PC-3 (cell line): ENCODE results near the gene SPP2. TPM values are rescaled to one million over a fixed set of nuclear protein-coding genes. Genes with fewer than 3 reads are reported as not detected.

Experiments used
- ATAC-seq: fragments of 200-7000 bp; cut with Tn5 transposase; 2 replicates; pipeline ENCODE4 v1.9.1; 2020; ENCODE audit warnings: mild to moderate bottlenecking, moderate library complexity
- BruUV-seq: library from RNA; stranded (reverse); fragments of 400-500 nt; replicated peaks from 2 replicates; lab custom pipeline; 2021; lab: Mats Ljungman, UMichigan
- CTCF ChIA-PET: fragments of 300-600 bp; sonication (Branson Sonifier 250); formaldehyde crosslinking; loops from one replicate; lab custom pipeline; 2022; ENCODE audit warnings: antibody characterized with exemption; lab: Charles Lee
- POLR2A ChIA-PET: fragments of 300-600 bp; sonication (Branson Sonifier 250); formaldehyde crosslinking; loops from one replicate; lab custom pipeline; 2022; ENCODE audit warnings: antibody characterized with exemption; ENCODE audit not compliant: unreplicated experiment; lab: Charles Lee
- DNase-seq: peaks from one replicate; pipeline ENCODE4 v3.0.0-alpha.2; 2015
- H2AFZ ChIP-seq: fragments of 300-600 bp; sonication (generic); 2 replicates; pipeline ENCODE4 v1.6.0; 2016; ENCODE audit warnings: antibody characterized with exemption, low read length
- H3F3A ChIP-seq: fragments of 300-600 bp; sonication (generic); one replicate; pipeline ENCODE4 v1.6.0; 2017; ENCODE audit warnings: antibody characterized with exemption, low read length, control low read depth, mild to moderate bottlenecking; ENCODE audit not compliant: unreplicated experiment
- H3K27ac ChIP-seq: fragments of 300-600 bp; sonication (generic); 2 replicates; pipeline ENCODE4 v1.5.1; 2016; ENCODE audit warnings: mild to moderate bottlenecking, low read length
- H3K27me3 ChIP-seq: fragments of 300-600 bp; sonication (generic); 2 replicates; pipeline ENCODE4 v1.6.1; 2016; ENCODE audit warnings: low read length, mixed read lengths
- H3K36me3 ChIP-seq: fragments of 300-600 bp; sonication (generic); 2 replicates; pipeline ENCODE4 v1.6.1; 2016; ENCODE audit warnings: low read depth, mixed run types, low read length, mixed read lengths
- H3K4me1 ChIP-seq: fragments of 300-600 bp; sonication (generic); 2 replicates; pipeline ENCODE4 v1.5.1; 2016; ENCODE audit warnings: low read length; ENCODE audit not compliant: insufficient read depth
- H3K4me2 ChIP-seq: fragments of 300-600 bp; sonication (generic); 2 replicates; pipeline ENCODE4 v1.6.0; 2016; ENCODE audit warnings: low read length
- H3K4me3 ChIP-seq: fragments of 300-600 bp; sonication (generic); 2 replicates; pipeline ENCODE4 v1.5.1; 2016; ENCODE audit warnings: mild to moderate bottlenecking, low read length, mixed read lengths
- H3K79me2 ChIP-seq: fragments of 300-600 bp; sonication (generic); 2 replicates; pipeline ENCODE4 v1.6.1; 2017; ENCODE audit warnings: low read length, mixed read lengths
- H3K9ac ChIP-seq: fragments of 300-600 bp; sonication (generic); 2 replicates; pipeline ENCODE4 v1.6.0; 2016; ENCODE audit warnings: mild to moderate bottlenecking, low read length
- H3K9me2 ChIP-seq: fragments of 300-600 bp; sonication (generic); replicated peaks from 2 replicates; pipeline ENCODE4 v1.6.1; 2016; ENCODE audit warnings: mixed run types, low read length, mixed read lengths
- H3K9me3 ChIP-seq: fragments of 300-600 bp; sonication (generic); 2 replicates; pipeline ENCODE4 v1.6.1; 2016; ENCODE audit warnings: low read length, mixed read lengths
- H4K20me1 ChIP-seq: fragments of 300-600 bp; sonication (generic); 2 replicates; pipeline ENCODE4 v1.6.1; 2016; ENCODE audit warnings: low read length, mixed read lengths
- EZH2 ChIP-seq: fragments of 300-600 bp; sonication (generic); IDR thresholded peaks from one replicate; pipeline ENCODE4 v1.6.1; 2017; ENCODE audit warnings: antibody characterized with exemption, mild to moderate bottlenecking, low read length; ENCODE audit not compliant: unreplicated experiment
- EZH2phosphoT487 ChIP-seq: fragments of 300-600 bp; sonication (generic); IDR thresholded peaks from 2 replicates; pipeline ENCODE4 v1.6.1; 2018; ENCODE audit warnings: mild to moderate bottlenecking, antibody characterized with exemption, low read length, borderline replicate concordance
- intact Hi-C: fragments of 100-400 bp; cut with micrococcal nuclease; formaldehyde crosslinking; loops from 2 replicates; pipeline ENCODE4 v1.9.0; 2023
- total RNA-seq: library from RNA; depleted of rRNA; stranded (reverse); fragments of >200 nt; gene quantifications from 2 replicates; pipeline ENCODE4 v1.2.3, GENCODE V29; 2014
- TF ChIP-seq, protein P1 (sequence below): fragments of 300-600 bp; sonication (generic); conservative IDR thresholded peaks from 2 replicates; pipeline ENCODE4 v1.5.1; 2017; ENCODE audit warnings: antibody characterized with exemption, low read depth, mild to moderate bottlenecking, low read length

SPP2 gene
- total RNA-seq, 1 experiment from 2014 or later = not detected

DNA sequence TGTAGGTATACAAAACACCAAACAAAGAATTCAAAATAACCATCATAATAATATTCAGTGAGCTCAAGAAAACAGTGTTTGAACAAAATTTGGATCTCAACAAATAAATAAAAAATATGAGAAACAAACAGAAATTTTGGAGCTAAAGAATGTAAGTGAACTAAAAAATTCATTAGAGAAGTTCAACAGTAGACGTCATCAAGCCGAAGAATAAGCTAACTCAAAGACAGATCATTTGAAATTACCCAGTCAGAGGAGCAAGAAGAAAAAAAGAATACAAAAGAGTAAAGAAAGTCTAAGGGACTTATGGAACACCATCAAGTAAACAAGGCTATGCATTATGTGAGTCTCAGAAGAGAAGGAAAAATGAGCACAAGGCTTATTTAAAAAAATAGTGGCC is 16.6 kb upstream of the SPP2 start:
- ChIA-PET POLR2A (no interaction called here), CTCF (no interaction called here)
- TF ChIP-seq EZH2phosphoT487 (no peak), EZH2 (no peak)
- TF ChIP-seq, protein P1, sequence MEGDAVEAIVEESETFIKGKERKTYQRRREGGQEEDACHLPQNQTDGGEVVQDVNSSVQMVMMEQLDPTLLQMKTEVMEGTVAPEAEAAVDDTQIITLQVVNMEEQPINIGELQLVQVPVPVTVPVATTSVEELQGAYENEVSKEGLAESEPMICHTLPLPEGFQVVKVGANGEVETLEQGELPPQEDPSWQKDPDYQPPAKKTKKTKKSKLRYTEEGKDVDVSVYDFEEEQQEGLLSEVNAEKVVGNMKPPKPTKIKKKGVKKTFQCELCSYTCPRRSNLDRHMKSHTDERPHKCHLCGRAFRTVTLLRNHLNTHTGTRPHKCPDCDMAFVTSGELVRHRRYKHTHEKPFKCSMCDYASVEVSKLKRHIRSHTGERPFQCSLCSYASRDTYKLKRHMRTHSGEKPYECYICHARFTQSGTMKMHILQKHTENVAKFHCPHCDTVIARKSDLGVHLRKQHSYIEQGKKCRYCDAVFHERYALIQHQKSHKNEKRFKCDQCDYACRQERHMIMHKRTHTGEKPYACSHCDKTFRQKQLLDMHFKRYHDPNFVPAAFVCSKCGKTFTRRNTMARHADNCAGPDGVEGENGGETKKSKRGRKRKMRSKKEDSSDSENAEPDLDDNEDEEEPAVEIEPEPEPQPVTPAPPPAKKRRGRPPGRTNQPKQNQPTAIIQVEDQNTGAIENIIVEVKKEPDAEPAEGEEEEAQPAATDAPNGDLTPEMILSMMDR = no peak
- ATAC-seq = no peak
- Histone ChIP-seq H4K20me1 (no peaks in the 10 kb centered on the region), H3K9me2 (no peaks in the 10 kb centered on the region), H3K4me2 (no peak overlapping the region), H3F3A (no peaks in the 10 kb centered on the region), H3K4me1 (peaks cover 28% of the 10 kb centered on the region), H3K9me3 (no peaks in the 10 kb centered on the region; the same call in 1 of the 2 replicates), H3K9ac (no peak overlapping the region), H3K4me3 (no peak overlapping the region), H3K36me3 (no peaks in the 10 kb centered on the region), H3K79me2 (no peaks in the 10 kb centered on the region), H3K27me3 (no peaks in the 10 kb centered on the region), H2AFZ (no peak overlapping the region), H3K27ac (no peak overlapping the region)
- intact Hi-C loops = loop anchor here (5.0 kb wide), 1 partner anchor 78 kb away; no protein-coding TSS in a partner anchor
- no peak for DNase-seq
- BruUV-seq = no TSS peak

DNA sequence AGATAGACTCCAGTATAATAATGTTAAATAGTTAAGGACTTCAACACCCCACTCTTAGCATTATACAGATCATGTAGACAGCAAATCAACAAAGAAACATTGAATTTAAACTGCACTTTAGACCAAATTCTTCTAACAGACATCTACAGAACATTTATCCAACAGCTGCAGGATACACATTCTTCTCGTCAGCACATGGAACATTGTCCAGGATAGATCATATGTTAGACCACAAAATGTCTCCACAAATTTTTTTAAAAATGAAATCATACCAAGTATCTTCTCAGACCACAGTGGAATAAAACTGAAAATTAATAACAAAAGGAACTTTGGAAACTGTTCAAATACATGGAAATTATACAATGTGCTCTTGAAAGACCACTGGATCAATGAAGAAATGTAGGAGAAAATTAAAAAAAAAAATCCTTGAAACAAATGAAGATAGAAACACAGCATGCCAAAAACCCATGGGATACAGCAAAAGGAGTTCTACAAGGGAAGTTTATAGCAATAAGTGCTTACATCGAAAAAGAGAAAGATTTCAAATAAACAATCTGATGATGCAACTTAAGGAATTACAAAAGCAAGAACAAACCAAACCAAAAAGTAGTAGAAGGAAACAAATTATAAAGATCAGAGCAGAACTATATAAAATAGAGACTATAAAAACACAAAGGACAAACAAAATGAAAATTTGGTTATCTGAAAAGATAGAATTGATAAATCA is 12.3 kb upstream of the SPP2 start:
- Histone ChIP-seq H2AFZ (no peak overlapping the region), H4K20me1 (no peaks in the 10 kb centered on the region), H3F3A (no peaks in the 10 kb centered on the region), H3K9me3 (no peaks in the 10 kb centered on the region; the same call in 1 of the 2 replicates), H3K79me2 (no peaks in the 10 kb centered on the region), H3K36me3 (no peaks in the 10 kb centered on the region), H3K27ac (no peak overlapping the region), H3K4me2 (no peak overlapping the region), H3K9ac (no peak overlapping the region), H3K4me3 (no peak overlapping the region), H3K4me1 (no peaks in the 10 kb centered on the region), H3K27me3 (no peaks in the 10 kb centered on the region), H3K9me2 (no peaks in the 10 kb centered on the region)
- TF ChIP-seq, protein P1 = no peak
- TF ChIP-seq EZH2 (no peak), EZH2phosphoT487 (no peak)
- ChIA-PET POLR2A (no interaction called here), CTCF (no interaction called here)
- BruUV-seq = no TSS peak
- intact Hi-C loops = no loop called here
- no peak for DNase-seq
- ATAC-seq = no peak

DNA sequence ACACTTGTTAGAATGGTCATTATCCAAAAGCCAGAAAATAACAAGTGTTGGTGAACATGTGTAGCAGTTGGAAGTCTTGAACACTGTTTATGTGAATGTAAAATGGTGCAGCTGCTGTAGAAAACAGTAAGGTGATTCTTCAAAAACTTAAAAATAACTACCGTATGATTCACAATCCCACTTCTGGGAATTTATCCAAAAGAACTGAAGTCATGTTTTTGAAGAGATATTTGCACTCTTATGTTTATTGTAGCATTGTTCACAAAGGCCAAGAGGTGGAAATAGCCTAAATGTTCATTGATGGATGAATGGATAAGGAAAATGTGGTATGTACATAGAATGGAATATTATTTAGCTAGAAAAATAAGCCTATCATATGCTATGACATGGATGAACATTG is 6.3 kb upstream of the SPP2 start:
- H3K9ac ChIP-seq = no peak overlapping the region
- intact Hi-C loops = loop anchor here (5.0 kb wide), 1 partner anchor 67 kb away; no protein-coding TSS in a partner anchor
- no peaks in the 10 kb centered on the region for H3K9me2 ChIP-seq
- DNase-seq (peak; percentile 93), ATAC-seq (peak; percentile 84)
- TF ChIP-seq EZH2 = no peak
- TF ChIP-seq, protein P1 = no peak
- no peak for TF ChIP-seq EZH2phosphoT487
- no peaks in the 10 kb centered on the region for H3K27me3 ChIP-seq
- ChIA-PET POLR2A (no interaction called here), CTCF (interaction anchor here (0.6 kb wide), 1 partner anchor 465 kb away, joined by 3 read pairs; no protein-coding TSS in a partner anchor)
- H3F3A ChIP-seq = no peaks in the 10 kb centered on the region
- H3K4me2 ChIP-seq = no peak overlapping the region
- BruUV-seq = no TSS peak
- no peaks in the 10 kb centered on the region for H3K79me2 ChIP-seq
- H3K27ac ChIP-seq = peak overlapping the region; percentile 48
- no peaks in the 10 kb centered on the region for H3K9me3 ChIP-seq
- H2AFZ ChIP-seq = no peak overlapping the region
- H3K36me3 ChIP-seq = no peaks in the 10 kb centered on the region
- peaks cover 13% of the 10 kb centered on the region for H3K4me1 ChIP-seq
- no peak overlapping the region for H3K4me3 ChIP-seq
- no peaks in the 10 kb centered on the region for H4K20me1 ChIP-seq
